SK-N-SH (cell line): ENCODE results near the gene WDR27. TPM values are rescaled to one million over a fixed set of nuclear protein-coding genes. Genes with fewer than 3 reads are reported as not detected.

ENCODE experiments used
- CTCF ChIA-PET: fragments of 300-600, 350-600 bp; formaldehyde crosslinking; extraction: SDS; loops from one replicate; lab custom pipeline; 2021; lab: Yijun Ruan, JAX
- POLR2A ChIA-PET: fragments of 350-600 bp; sonication (Branson Sonifier 250); formaldehyde crosslinking; extraction: SDS; loops from one replicate; lab custom pipeline; 2020; ENCODE audit warnings: antibody characterized with exemption, inconsistent platforms; lab: Yijun Ruan, JAX
- DNase-seq: peaks from one replicate; pipeline ENCODE4 v3.0.0; 2012
- H2AFZ ChIP-seq: fragments of 200-600 bp; sonication (generic); 2 replicates; pipeline ENCODE4 v1.8.1; 2016; ENCODE audit warnings: antibody characterized with exemption, mild to moderate bottlenecking, low read depth
- H3F3A ChIP-seq: fragments of 200-600 bp; sonication (generic); replicated peaks from 2 replicates; pipeline ENCODE3; 2016; ENCODE audit warnings: antibody characterized with exemption, mild to moderate bottlenecking; ENCODE audit not compliant: insufficient read depth
- H3K27ac ChIP-seq, 2 experiments: fragments of 200-500 bp in 1 of 2; fragments of 200-600 bp in 1 of 2; sonication (Bioruptor generic) in 1 of 2; sonication (generic), shearing (Covaris generic) in 1 of 2; 2 replicates each; pipeline versions ENCODE4 v1.5.1 to v1.6.1; 2014 to 2016; ENCODE audit warnings: low read depth in 2 of 2, inconsistent platforms in 1 of 2, low read length in 1 of 2, mild to moderate bottlenecking in 1 of 2, mixed read lengths in 1 of 2
- H3K27me3 ChIP-seq: fragments of 200-600 bp; sonication (generic), shearing (Covaris generic); 2 replicates; pipeline ENCODE4 v1.6.1; 2016; ENCODE audit warnings: mixed run types; ENCODE audit not compliant: insufficient read depth
- H3K36me3 ChIP-seq, 2 experiments: fragments of 200-500 bp in 1 of 2; fragments of 200-600 bp in 1 of 2; sonication (Bioruptor generic) in 1 of 2; sonication (generic) in 1 of 2; replicated peaks in 1 of 2; 2 replicates each; pipeline versions ENCODE3 to v1.5.1; 2014 to 2016; ENCODE audit warnings: low read length in 1 of 2, mild to moderate bottlenecking in 1 of 2; ENCODE audit not compliant: insufficient read depth in 2 of 2, control insufficient read depth in 1 of 2
- H3K4me1 ChIP-seq, 2 experiments: fragments of 200-500 bp in 1 of 2; fragments of 200-600 bp in 1 of 2; sonication (Bioruptor generic) in 1 of 2; sonication (generic), shearing (Covaris generic) in 1 of 2; 2 replicates each; pipeline versions ENCODE4 v1.5.1 to v1.6.1; 2014 to 2016; ENCODE audit warnings: low read depth in 1 of 2, low read length in 1 of 2, mixed run types in 1 of 2; ENCODE audit not compliant: insufficient read depth in 2 of 2, control insufficient read depth in 1 of 2
- H3K4me2 ChIP-seq: fragments of 200-600 bp; sonication (generic), shearing (Covaris generic); 2 replicates; pipeline ENCODE4 v1.6.1; 2017; ENCODE audit warnings: mixed run types
- H3K4me3 ChIP-seq, 2 experiments: fragments of 200-500 bp in 1 of 2; fragments of 200-600 bp in 1 of 2; sonication (Bioruptor generic) in 1 of 2; sonication (generic), shearing (Covaris generic) in 1 of 2; 2 replicates each; pipeline versions ENCODE4 v1.5.1 to v1.8.1; 2014 to 2016; ENCODE audit warnings: low read depth in 2 of 2, inconsistent platforms in 1 of 2, low read length in 1 of 2, mild to moderate bottlenecking in 1 of 2, mixed read lengths in 1 of 2, moderate library complexity in 1 of 2
- H3K79me2 ChIP-seq: fragments of 200-600 bp; sonication (generic); 2 replicates; pipeline ENCODE4 v1.8.1; 2017; ENCODE audit warnings: mild to moderate bottlenecking; ENCODE audit not compliant: insufficient read depth
- H3K9ac ChIP-seq: fragments of 200-600 bp; sonication (generic); 2 replicates; pipeline ENCODE4 v1.6.1; 2017; ENCODE audit warnings: mixed run types
- H3K9me2 ChIP-seq: fragments of 200-600 bp; sonication (generic); 2 replicates; pipeline ENCODE4 v1.6.1; 2017; ENCODE audit warnings: mixed run types
- H3K9me3 ChIP-seq: fragments of 200-600 bp; sonication (generic); 2 replicates; pipeline ENCODE4 v1.6.1; 2017; ENCODE audit warnings: mixed run types, mild to moderate bottlenecking, moderate library complexity
- H4K20me1 ChIP-seq: fragments of 200-600 bp; sonication (generic); 2 replicates; pipeline ENCODE4 v1.6.1; 2017; ENCODE audit warnings: mild to moderate bottlenecking, mixed run types; ENCODE audit not compliant: insufficient read depth
- CTCF ChIP-seq: fragments of 200-600 bp; sonication (generic); IDR thresholded peaks from 2 replicates; pipeline ENCODE4 v1.6.1; 2017; ENCODE audit warnings: antibody characterized with exemption, mild to moderate bottlenecking, moderate library complexity
- EP300 ChIP-seq, 2 experiments: IDR thresholded peaks; 2 replicates each; pipeline versions ENCODE4 v1.4.0 to v1.6.1; 2012; ENCODE audit warnings: borderline replicate concordance in 1 of 2, low read depth in 1 of 2, low read length in 1 of 2
- FOXJ3 ChIP-seq: sonication (generic); formaldehyde crosslinking; IDR thresholded peaks from 2 replicates; pipeline ENCODE4 v1.5.1; 2020; ENCODE audit warnings: mild to moderate bottlenecking, missing genetic modification reagents
- FOXM1 ChIP-seq: IDR thresholded peaks from 2 replicates; pipeline ENCODE4 v1.4.0; 2012; ENCODE audit warnings: low read depth, mild to moderate bottlenecking
- GABPA ChIP-seq: IDR thresholded peaks from 2 replicates; pipeline ENCODE4 v1.4.0; 2012; ENCODE audit warnings: low read depth, mild to moderate bottlenecking
- JUND ChIP-seq: IDR thresholded peaks from 2 replicates; pipeline ENCODE4 v1.4.0; 2012
- MEF2A ChIP-seq: IDR thresholded peaks from 2 replicates; pipeline ENCODE4 v1.4.0; 2012; ENCODE audit warnings: low read depth, borderline replicate concordance
- RCOR1 ChIP-seq: fragments of 150-350 bp; IDR thresholded peaks from 2 replicates; pipeline ENCODE4 v1.6.1; 2017; ENCODE audit warnings: antibody characterized with exemption, low read length
- RFX5 ChIP-seq: IDR thresholded peaks from 2 replicates; pipeline ENCODE4 v1.6.1; 2012; ENCODE audit warnings: mild to moderate bottlenecking, improper control_type of control experiment, low read length
- SMC3 ChIP-seq: IDR thresholded peaks from 2 replicates; pipeline ENCODE4 v1.6.1; 2012; ENCODE audit warnings: low read depth, low read length, improper control_type of control experiment
- TCF12 ChIP-seq: IDR thresholded peaks from 2 replicates; pipeline ENCODE4 v1.4.0; 2012
- WGBS: methylation state at CpG from one replicate; pipeline ENCODE4 v1.1.6; 2017; ENCODE audit warnings: low lambda C conversion rate; 5-methylcytosine and 5-hydroxymethylcytosine counted together
- polyA plus RNA-seq, 3 experiments: library from polyadenylated mRNA; depleted of rRNA; stranded (reverse); fragments of >200 nt; gene quantifications; 2 replicates each; pipeline ENCODE4 v1.2.3, GENCODE V29; 2012
- TF ChIP-seq, protein P1 (sequence below): IDR thresholded peaks from 2 replicates; pipeline ENCODE4 v1.6.1; 2012; ENCODE audit warnings: mild to moderate bottlenecking, low read depth, low read length, moderate library complexity
- TF ChIP-seq, protein P2 (sequence below): fragments of 150-350 bp; IDR thresholded peaks from 2 replicates; pipeline ENCODE4 v1.6.1; 2017; ENCODE audit warnings: antibody characterized with exemption, low read length, low read depth, borderline replicate concordance
- TF ChIP-seq, protein P3 (sequence below): IDR thresholded peaks from 2 replicates; pipeline ENCODE4 v1.4.0; 2012; ENCODE audit warnings: low read depth, borderline replicate concordance

WDR27 gene
- polyA plus RNA-seq, 1 of the 3 experiments (the other 2 are of a cell fraction) = 55.6 TPM

- 83% methylated on average over 4 of the region's 8 CpGs for WGBS
- H3K9me2 ChIP-seq = no peaks in the 10 kb centered on the region
- H3K4me3 ChIP-seq = no peak overlapping the region
- H4K20me1 ChIP-seq = no peaks in the 10 kb centered on the region
- H3F3A ChIP-seq = no peaks in the 10 kb centered on the region
- H3K9me3 ChIP-seq = no peaks in the 10 kb centered on the region
- no peak overlapping the region for H3K4me2 ChIP-seq
- H3K79me2 ChIP-seq = no peaks in the 10 kb centered on the region
- TF ChIP-seq CTCF (no peak), EP300 (IDR thresholded peaks at IDR 0.05; ENCODE audit: borderline replicate concordance in 1 of 2, low read depth in 1 of 2, low read length in 1 of 2) (no peak), RCOR1 (no peak), MEF2A (no peak), GABPA (no peak)
- TF ChIP-seq, protein P1, sequence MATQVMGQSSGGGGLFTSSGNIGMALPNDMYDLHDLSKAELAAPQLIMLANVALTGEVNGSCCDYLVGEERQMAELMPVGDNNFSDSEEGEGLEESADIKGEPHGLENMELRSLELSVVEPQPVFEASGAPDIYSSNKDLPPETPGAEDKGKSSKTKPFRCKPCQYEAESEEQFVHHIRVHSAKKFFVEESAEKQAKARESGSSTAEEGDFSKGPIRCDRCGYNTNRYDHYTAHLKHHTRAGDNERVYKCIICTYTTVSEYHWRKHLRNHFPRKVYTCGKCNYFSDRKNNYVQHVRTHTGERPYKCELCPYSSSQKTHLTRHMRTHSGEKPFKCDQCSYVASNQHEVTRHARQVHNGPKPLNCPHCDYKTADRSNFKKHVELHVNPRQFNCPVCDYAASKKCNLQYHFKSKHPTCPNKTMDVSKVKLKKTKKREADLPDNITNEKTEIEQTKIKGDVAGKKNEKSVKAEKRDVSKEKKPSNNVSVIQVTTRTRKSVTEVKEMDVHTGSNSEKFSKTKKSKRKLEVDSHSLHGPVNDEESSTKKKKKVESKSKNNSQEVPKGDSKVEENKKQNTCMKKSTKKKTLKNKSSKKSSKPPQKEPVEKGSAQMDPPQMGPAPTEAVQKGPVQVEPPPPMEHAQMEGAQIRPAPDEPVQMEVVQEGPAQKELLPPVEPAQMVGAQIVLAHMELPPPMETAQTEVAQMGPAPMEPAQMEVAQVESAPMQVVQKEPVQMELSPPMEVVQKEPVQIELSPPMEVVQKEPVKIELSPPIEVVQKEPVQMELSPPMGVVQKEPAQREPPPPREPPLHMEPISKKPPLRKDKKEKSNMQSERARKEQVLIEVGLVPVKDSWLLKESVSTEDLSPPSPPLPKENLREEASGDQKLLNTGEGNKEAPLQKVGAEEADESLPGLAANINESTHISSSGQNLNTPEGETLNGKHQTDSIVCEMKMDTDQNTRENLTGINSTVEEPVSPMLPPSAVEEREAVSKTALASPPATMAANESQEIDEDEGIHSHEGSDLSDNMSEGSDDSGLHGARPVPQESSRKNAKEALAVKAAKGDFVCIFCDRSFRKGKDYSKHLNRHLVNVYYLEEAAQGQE = no peak
- TF ChIP-seq, protein P2, sequence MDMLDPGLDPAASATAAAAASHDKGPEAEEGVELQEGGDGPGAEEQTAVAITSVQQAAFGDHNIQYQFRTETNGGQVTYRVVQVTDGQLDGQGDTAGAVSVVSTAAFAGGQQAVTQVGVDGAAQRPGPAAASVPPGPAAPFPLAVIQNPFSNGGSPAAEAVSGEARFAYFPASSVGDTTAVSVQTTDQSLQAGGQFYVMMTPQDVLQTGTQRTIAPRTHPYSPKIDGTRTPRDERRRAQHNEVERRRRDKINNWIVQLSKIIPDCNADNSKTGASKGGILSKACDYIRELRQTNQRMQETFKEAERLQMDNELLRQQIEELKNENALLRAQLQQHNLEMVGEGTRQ = no peak
- no peaks in the 10 kb centered on the region for H3K27me3 ChIP-seq
- no peak overlapping the region for H3K27ac ChIP-seq
- CTCF ChIA-PET = no interaction called here
- no peak overlapping the region for H3K9ac ChIP-seq
- peaks cover 3 to 4% of the 10 kb centered on the region in 2 experiments for H3K36me3 ChIP-seq
- POLR2A ChIA-PET = no interaction called here
- no peak for DNase-seq
- no peak overlapping the region for H2AFZ ChIP-seq
- H3K4me1 ChIP-seq = no peaks in the 10 kb centered on the region
These were observed 75.7 kb downstream of the WDR27 start for GRCh38 chr6:169626169-169626568.

GRCh38 chr6:169625376-169625775, 76.5 kb downstream of the WDR27 start:
- Histone ChIP-seq H3K9me3 (no peaks in the 10 kb centered on the region), H3K4me2 (no peak overlapping the region), H3K9me2 (no peaks in the 10 kb centered on the region), H3K27me3 (no peaks in the 10 kb centered on the region), H3K27ac (no peak overlapping the region), H3K36me3 (peaks cover 3% of the 10 kb centered on the region in 2 experiments), H4K20me1 (no peaks in the 10 kb centered on the region), H3K4me3 (no peak overlapping the region), H3K4me1 (peaks cover 0 to 4% of the 10 kb centered on the region in 2 experiments; a peak in 1 of 4 replicates), H3K9ac (no peak overlapping the region), H2AFZ (no peak overlapping the region), H3K79me2 (no peaks in the 10 kb centered on the region), H3F3A (no peaks in the 10 kb centered on the region)
- CTCF ChIA-PET = no interaction called here
- no peak for DNase-seq
- 96% methylated on average over 10 of the region's 15 CpGs for WGBS
- TF ChIP-seq, protein P3, sequence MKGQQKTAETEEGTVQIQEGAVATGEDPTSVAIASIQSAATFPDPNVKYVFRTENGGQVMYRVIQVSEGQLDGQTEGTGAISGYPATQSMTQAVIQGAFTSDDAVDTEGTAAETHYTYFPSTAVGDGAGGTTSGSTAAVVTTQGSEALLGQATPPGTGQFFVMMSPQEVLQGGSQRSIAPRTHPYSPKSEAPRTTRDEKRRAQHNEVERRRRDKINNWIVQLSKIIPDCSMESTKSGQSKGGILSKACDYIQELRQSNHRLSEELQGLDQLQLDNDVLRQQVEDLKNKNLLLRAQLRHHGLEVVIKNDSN = no peak
- TF ChIP-seq RFX5 = no peak
- TF ChIP-seq, protein P2 = no peak
- TF ChIP-seq TCF12 = no peak
- TF ChIP-seq FOXJ3 (CRISPR knock-in tag) = no peak
- no peak for TF ChIP-seq SMC3
- TF ChIP-seq, protein P1 = no peak
- no peak for TF ChIP-seq EP300 (IDR thresholded peaks at IDR 0.05; ENCODE audit: borderline replicate concordance in 1 of 2, low read depth in 1 of 2, low read length in 1 of 2)
- TF ChIP-seq FOXM1 = no peak
- TF ChIP-seq JUND = no peak
- POLR2A ChIA-PET = no interaction called here
